ENCODE results near the gene MPHOSPH9. TPM values are rescaled to one million over a fixed set of nuclear protein-coding genes. Genes with fewer than 3 reads are reported as not detected.

The MPHOSPH9 gene
- total RNA-seq, 2 experiments from 2014 or later = 88.3 to 136 TPM

DNA sequence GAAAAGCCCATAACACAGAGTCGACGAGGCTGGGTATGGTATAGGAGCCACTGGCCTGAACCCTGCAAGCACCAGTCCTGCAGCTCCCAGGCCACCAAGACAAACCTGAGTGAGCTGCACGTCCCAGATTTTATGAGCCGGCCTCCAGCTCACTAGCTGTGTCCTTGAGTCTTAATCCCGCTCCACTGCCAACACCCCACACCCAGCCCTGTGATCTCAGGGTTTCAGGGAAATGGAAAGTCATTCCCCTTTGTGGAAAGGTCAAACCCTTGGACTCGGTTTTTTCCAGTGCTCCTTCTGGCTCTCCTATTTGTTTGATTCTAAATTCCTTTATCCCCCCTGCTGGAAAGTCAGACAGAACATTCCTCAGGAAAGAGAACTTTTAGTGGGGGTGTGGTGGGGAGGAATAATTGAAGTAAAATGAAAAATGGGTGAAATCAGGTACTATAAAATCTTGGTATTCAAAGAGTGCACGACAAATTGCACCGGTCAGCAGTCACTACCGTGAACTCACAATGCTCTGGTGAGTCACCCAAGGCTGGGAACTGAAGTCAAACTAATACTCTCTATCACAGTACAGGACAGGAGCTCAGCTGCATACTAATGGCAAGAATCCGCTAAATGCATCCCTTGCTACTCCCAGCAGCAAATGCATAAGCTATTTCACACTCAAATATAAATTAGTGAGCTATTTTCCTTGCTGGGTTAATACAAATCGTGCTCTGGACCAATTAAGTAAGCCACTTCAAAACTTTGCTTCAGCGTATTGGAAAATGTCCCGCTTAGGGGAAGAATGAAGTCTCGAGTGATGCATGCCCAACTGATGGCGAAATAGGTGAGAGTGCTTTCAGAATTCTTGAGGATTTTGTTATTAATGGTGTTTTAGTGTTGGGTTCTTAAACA, 91.1 kb downstream of the MPHOSPH9 start:
- intact Hi-C loops (cut with micrococcal nuclease; ENCODE audit: unreplicated experiment) = no loop called here
- no peaks in the 10 kb centered on the region for H3K4me1 ChIP-seq (ENCODE audit: insufficient read depth, low read length, poor library complexity, severe bottlenecking)

DNA sequence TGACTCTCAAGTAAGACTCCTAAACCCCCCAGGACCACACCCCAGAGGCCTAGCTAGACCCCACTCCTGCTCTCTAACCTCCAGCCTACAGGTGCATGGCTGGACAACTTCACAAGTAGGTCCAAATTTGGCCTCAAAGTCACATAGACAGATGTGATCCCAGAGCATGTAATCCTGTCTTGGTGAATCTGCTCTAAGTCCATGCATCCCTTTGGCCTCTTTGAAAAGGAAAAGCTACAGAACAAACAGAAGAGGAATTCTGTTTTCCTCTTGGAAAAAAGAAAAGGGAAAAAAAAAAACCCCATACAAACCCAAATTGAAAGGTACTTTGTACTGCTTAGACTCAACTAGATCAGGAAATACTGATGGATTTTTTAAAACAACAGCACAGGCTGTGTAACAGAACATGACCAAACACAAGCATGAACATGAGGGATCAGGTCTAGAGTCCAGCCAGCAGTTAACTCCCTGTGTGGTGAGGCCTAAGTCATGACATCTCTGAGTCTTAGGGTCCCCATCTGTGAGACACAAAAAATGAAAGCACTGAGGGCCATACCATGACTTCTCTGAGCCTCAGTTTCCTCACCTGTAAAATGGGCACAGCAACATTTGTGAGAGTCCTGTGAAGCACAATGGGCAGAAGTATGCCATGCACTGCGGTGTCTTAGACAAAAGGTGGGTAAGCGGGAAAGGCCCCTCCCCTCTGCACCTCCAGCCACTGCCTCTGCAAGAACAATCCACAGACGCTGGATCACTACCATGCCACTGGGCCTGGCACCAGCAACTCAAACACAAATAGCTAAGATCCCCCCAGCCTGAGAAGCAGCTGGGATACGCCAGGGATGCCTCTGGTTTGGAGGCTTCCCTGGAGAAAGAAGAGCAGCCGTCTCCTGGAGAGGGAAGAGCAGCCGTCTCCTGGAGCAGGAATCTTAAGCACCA, 92.0 kb downstream of the MPHOSPH9 start:
- no TSS peak for BruUV-seq (replicated peaks)
- POLR2A ChIA-PET = no interaction called here
- Histone ChIP-seq H4K20me1 (ENCODE audit: insufficient read depth, low read length) (no peaks in the 10 kb centered on the region), H3K79me2 (ENCODE audit: insufficient read depth, low read depth, low read length) (no peaks in the 10 kb centered on the region), H3K4me3 (ENCODE audit: low read depth, low read length, poor library complexity, severe bottlenecking) (no peak overlapping the region), H2AFZ (ENCODE audit: low read length) (no peak overlapping the region), H3K36me3 (ENCODE audit: insufficient read depth, low read length) (no peaks in the 10 kb centered on the region), H3K27ac (ENCODE audit: low read depth, low read length, poor library complexity, severe bottlenecking) (no peak overlapping the region), H3K9me2 (ENCODE audit: insufficient read depth, low read length) (no peaks in the 10 kb centered on the region), H3K4me2 (ENCODE audit: low read length) (no peak overlapping the region; the same call in 1 of the 2 replicates), H3K4me1 (ENCODE audit: insufficient read depth, low read length, poor library complexity, severe bottlenecking) (no peaks in the 10 kb centered on the region), H3K9me3 (ENCODE audit: low read length) (no peaks in the 10 kb centered on the region)
- CTCF ChIA-PET (ENCODE audit: unreplicated experiment) = no interaction called here
- DNase-seq (ENCODE audit: low spot score) = no peak
- intact Hi-C loops (cut with micrococcal nuclease; ENCODE audit: unreplicated experiment) = no loop called here
- TF ChIP-seq EZH2phosphoT487 (IDR thresholded peaks at IDR 0.05; ENCODE audit: borderline replicate concordance, low read depth, low read length) = no peak
- TF ChIP-seq, protein P1, sequence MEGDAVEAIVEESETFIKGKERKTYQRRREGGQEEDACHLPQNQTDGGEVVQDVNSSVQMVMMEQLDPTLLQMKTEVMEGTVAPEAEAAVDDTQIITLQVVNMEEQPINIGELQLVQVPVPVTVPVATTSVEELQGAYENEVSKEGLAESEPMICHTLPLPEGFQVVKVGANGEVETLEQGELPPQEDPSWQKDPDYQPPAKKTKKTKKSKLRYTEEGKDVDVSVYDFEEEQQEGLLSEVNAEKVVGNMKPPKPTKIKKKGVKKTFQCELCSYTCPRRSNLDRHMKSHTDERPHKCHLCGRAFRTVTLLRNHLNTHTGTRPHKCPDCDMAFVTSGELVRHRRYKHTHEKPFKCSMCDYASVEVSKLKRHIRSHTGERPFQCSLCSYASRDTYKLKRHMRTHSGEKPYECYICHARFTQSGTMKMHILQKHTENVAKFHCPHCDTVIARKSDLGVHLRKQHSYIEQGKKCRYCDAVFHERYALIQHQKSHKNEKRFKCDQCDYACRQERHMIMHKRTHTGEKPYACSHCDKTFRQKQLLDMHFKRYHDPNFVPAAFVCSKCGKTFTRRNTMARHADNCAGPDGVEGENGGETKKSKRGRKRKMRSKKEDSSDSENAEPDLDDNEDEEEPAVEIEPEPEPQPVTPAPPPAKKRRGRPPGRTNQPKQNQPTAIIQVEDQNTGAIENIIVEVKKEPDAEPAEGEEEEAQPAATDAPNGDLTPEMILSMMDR (conservative IDR thresholded peaks at IDR 0.05; ENCODE audit: low read length) = no peak

More for the DNA sequence above, 91.1 kb downstream of the MPHOSPH9 start:
- CTCF ChIA-PET (ENCODE audit: unreplicated experiment) = no interaction called here
- DNase-seq (ENCODE audit: low spot score) = no peak
- BruUV-seq (replicated peaks) = no TSS peak
- peak overlapping the region; percentile 19; the same call in 1 of the 2 replicates for H3K4me2 ChIP-seq (ENCODE audit: low read length)
- POLR2A ChIA-PET = interaction anchor here (0.5 to 1.0 kb wide), 2 partner anchors 12 to 176 kb away, joined by 3 to 7 read pairs; no protein-coding TSS in a partner anchor
- no peaks in the 10 kb centered on the region for H3K9me3 ChIP-seq (ENCODE audit: low read length)
- no peak overlapping the region for H3K4me3 ChIP-seq (ENCODE audit: low read depth, low read length, poor library complexity, severe bottlenecking)
- no peaks in the 10 kb centered on the region for H3K9me2 ChIP-seq (ENCODE audit: insufficient read depth, low read length)
- H4K20me1 ChIP-seq (ENCODE audit: insufficient read depth, low read length) = no peaks in the 10 kb centered on the region
- no peaks in the 10 kb centered on the region for H3K36me3 ChIP-seq (ENCODE audit: insufficient read depth, low read length)
- TF ChIP-seq, protein P1 (conservative IDR thresholded peaks at IDR 0.05; ENCODE audit: low read length) = no peak
- TF ChIP-seq EZH2phosphoT487 (IDR thresholded peaks at IDR 0.05; ENCODE audit: borderline replicate concordance, low read depth, low read length) = no peak
- H3K79me2 ChIP-seq (ENCODE audit: insufficient read depth, low read depth, low read length) = no peaks in the 10 kb centered on the region
- H3K27ac ChIP-seq (ENCODE audit: low read depth, low read length, poor library complexity, severe bottlenecking) = no peak overlapping the region
- no peak overlapping the region for H2AFZ ChIP-seq (ENCODE audit: low read length)
